ENCODE measurements around the gene CES3. TPM values are rescaled to one million over a fixed set of nuclear protein-coding genes. Genes with fewer than 3 reads are reported as not detected.

The CES3 gene
- total RNA-seq, 1 experiment from 2014 or later: 3.7 TPM

DNA sequence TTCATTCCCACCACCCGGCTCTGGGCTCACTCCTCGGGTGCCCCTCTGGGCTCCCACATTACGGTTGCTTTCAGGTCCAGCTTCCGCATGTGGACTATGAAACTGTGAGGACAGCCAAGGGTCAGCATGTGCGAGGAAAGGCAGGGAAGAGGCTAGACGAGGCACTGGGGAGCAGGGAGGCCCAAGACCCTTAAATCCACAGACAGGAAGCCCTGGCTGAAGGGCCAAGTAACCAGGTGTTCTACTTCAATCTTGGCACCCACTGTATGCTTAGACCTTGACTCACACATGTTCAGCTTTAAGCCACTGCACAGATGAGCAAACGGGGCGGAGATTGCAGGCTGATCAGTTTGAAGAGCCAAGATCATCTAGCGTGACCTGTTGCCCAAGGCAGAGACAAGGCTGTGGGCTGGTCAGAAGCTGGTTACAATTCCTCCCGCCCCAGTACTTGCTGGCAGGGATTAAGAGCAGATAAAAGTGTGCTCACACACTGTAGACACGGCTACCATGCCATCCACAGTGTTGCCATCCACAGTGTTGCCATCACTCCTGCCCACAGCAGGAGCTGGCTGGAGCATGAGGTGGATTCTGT, 27.2 kb downstream of the CES3 start, which contains the start of gene CES4A:
Gene CES4A, plus strand, starts transcription at position 393 of the 592 bp plus-strand sequence. Its CDS starts 184 bp downstream, at position 577.
- no peak within 1 kb of the TSS for H4K8ac ChIP-seq (replicated peaks; ENCODE audit: insufficient read length, low read depth, low read length)
- no peaks in the 10 kb centered on the region for H3K23me2 ChIP-seq (ENCODE audit: insufficient read length, low read depth, low read length, poor library complexity, severe bottlenecking)
- H3K23ac ChIP-seq (ENCODE audit: insufficient read length, low read depth, low read length): no peak within 1 kb of the TSS
- Mint-ChIP-seq H3K27me3 (ENCODE audit: low read depth) (peaks cover 11% of the 10 kb centered on the region), H3K36me3 (ENCODE audit: insufficient read depth in 1 of 3, low read depth in 3 of 3) (no peaks in the 10 kb centered on the region), H3K4me3 (no peak within 1 kb of the TSS), H3K9me3 (no peaks in the 10 kb centered on the region), H3K4me1 (no peaks in the 10 kb centered on the region), H3K27ac (peak within 1 kb of the TSS in 1 of 3 experiments; percentile 13; a peak in 1 of 7 replicates)
- H3K79me1 ChIP-seq (ENCODE audit: insufficient read depth, low read depth, low read length, poor library complexity, severe bottlenecking): no peaks in the 10 kb centered on the region
- H3K14ac ChIP-seq (ENCODE audit: insufficient read depth, low read length): no peak within 1 kb of the TSS
- no peaks in the 10 kb centered on the region for H4K20me1 ChIP-seq (ENCODE audit: control insufficient read depth, insufficient read depth, insufficient read length)
- H3K9ac ChIP-seq (ENCODE audit: extremely low read depth, insufficient read length, low read length): no peak within 1 kb of the TSS
- H3K56ac ChIP-seq (ENCODE audit: insufficient read length, low read depth, low read length): no peak within 1 kb of the TSS
- no peak within 1 kb of the TSS for H3K18ac ChIP-seq (ENCODE audit: insufficient read length, low read depth, low read length)
- H2BK15ac ChIP-seq (ENCODE audit: low read depth, low read length): no peak within 1 kb of the TSS
- no CpG with 5 or more reads among the region's 11 CpGs for WGBS (ENCODE audit: extremely low coverage, insufficient read length, low lambda C conversion rate)
- no peak within 1 kb of the TSS for H4K5ac ChIP-seq (ENCODE audit: insufficient read length, low read depth, low read length)
- H2BK12ac ChIP-seq (ENCODE audit: insufficient read length, low read depth, low read length): no peak within 1 kb of the TSS
- H2BK5ac ChIP-seq (ENCODE audit: insufficient read length, low read length): no peak within 1 kb of the TSS
- no peaks in the 10 kb centered on the region for H3K4me1 ChIP-seq (ENCODE audit: insufficient read depth, low read length)
- H4K91ac ChIP-seq (ENCODE audit: insufficient read length, low read depth, low read length): no peak within 1 kb of the TSS
- H2AFZ ChIP-seq (ENCODE audit: low read length): no peak within 1 kb of the TSS
- no peak within 1 kb of the TSS for H2BK20ac ChIP-seq (ENCODE audit: low read depth, low read length, poor library complexity, severe bottlenecking)
- no peaks in the 10 kb centered on the region for H3K9me3 ChIP-seq (ENCODE audit: control insufficient read depth, low read depth, low read length)
- H2AK5ac ChIP-seq (ENCODE audit: insufficient read length, low read length): no peak within 1 kb of the TSS
- no peaks in the 10 kb centered on the region for H3K27me3 ChIP-seq (ENCODE audit: insufficient read depth, low read length)
- no peak within 1 kb of the TSS for H3K27ac ChIP-seq (ENCODE audit: insufficient read length, low read depth, low read length)
- H3T11ph ChIP-seq (ENCODE audit: low read length): no peak within 1 kb of the TSS
- H3K79me2 ChIP-seq (ENCODE audit: insufficient read depth, low read length): no peaks in the 10 kb centered on the region
- H3K4me2 ChIP-seq (ENCODE audit: insufficient read depth, insufficient read length, low read length): no peak within 1 kb of the TSS
- no peak within 1 kb of the TSS for H2BK120ac ChIP-seq (ENCODE audit: low read depth, low read length, poor library complexity, severe bottlenecking)
- no peak for DNase-seq
- H3K4ac ChIP-seq (ENCODE audit: low read depth, low read length): no peak within 1 kb of the TSS
- TF ChIP-seq, protein P1, sequence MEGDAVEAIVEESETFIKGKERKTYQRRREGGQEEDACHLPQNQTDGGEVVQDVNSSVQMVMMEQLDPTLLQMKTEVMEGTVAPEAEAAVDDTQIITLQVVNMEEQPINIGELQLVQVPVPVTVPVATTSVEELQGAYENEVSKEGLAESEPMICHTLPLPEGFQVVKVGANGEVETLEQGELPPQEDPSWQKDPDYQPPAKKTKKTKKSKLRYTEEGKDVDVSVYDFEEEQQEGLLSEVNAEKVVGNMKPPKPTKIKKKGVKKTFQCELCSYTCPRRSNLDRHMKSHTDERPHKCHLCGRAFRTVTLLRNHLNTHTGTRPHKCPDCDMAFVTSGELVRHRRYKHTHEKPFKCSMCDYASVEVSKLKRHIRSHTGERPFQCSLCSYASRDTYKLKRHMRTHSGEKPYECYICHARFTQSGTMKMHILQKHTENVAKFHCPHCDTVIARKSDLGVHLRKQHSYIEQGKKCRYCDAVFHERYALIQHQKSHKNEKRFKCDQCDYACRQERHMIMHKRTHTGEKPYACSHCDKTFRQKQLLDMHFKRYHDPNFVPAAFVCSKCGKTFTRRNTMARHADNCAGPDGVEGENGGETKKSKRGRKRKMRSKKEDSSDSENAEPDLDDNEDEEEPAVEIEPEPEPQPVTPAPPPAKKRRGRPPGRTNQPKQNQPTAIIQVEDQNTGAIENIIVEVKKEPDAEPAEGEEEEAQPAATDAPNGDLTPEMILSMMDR (conservative IDR thresholded peaks at IDR 0.05): no peak

All from H9 (cell line).